Left ventricle myocardium inferior (tissue), 1 donor: ENCODE measurements around the gene SYPL2. TPM values are rescaled to one million over a fixed set of nuclear protein-coding genes. Genes with fewer than 3 reads are reported as not detected.
A peak's percentile ranks its signal among the peaks of the same experiment; 100 is the strongest.

ENCODE experiments used
- DNase-seq: peaks from one replicate; pipeline ENCODE4 v3.0.0-alpha.2; 2020
- H3K27ac ChIP-seq: fragments of 200-600 bp; replicated peaks from 2 replicates; pipeline ENCODE4 v1.8.0; 2021
- H3K27me3 ChIP-seq: fragments of 200-600 bp; 2 replicates; pipeline ENCODE4 v1.8.0; 2021; ENCODE audit warnings: low read depth
- H3K36me3 ChIP-seq: fragments of 200-600 bp; 2 replicates; pipeline ENCODE4 v1.8.0; 2021
- H3K4me1 ChIP-seq: fragments of 200-600 bp; 2 replicates; pipeline ENCODE4 v1.8.0; 2021
- H3K4me3 ChIP-seq: fragments of 200-600 bp; 2 replicates; pipeline ENCODE4 v1.8.0; 2021; ENCODE audit warnings: mild to moderate bottlenecking, moderate library complexity
- H3K9me3 ChIP-seq: fragments of 200-600 bp; replicated peaks from 2 replicates; pipeline ENCODE4 v1.8.0; 2021
- intact Hi-C: fragments of 100-400 bp; cut with micrococcal nuclease; formaldehyde crosslinking; loops from one replicate; pipeline ENCODE4 v1.11.0; 2022
- total RNA-seq: library from RNA; stranded (reverse); fragmentation: NEBNext Ultra II Directional; extraction: Animal tissue kit (Norgen Biotek cat#: 25700); gene quantifications from one replicate; pipeline ENCODE4 v1.2.1, GENCODE V29; 2021
- TF ChIP-seq, protein P1 (sequence below): fragments of 200-600 bp; IDR thresholded peaks from 2 replicates; pipeline ENCODE4 v1.8.0; 2021; ENCODE audit warnings: antibody characterized with exemption, mild to moderate bottlenecking, borderline replicate concordance
- donor health status: DM: no; HTN: yes; CAD: no; lungs with severe emphysema.

SYPL2 gene
- total RNA-seq, 1 donor from 2014 or later: 25.3 TPM

DNA sequence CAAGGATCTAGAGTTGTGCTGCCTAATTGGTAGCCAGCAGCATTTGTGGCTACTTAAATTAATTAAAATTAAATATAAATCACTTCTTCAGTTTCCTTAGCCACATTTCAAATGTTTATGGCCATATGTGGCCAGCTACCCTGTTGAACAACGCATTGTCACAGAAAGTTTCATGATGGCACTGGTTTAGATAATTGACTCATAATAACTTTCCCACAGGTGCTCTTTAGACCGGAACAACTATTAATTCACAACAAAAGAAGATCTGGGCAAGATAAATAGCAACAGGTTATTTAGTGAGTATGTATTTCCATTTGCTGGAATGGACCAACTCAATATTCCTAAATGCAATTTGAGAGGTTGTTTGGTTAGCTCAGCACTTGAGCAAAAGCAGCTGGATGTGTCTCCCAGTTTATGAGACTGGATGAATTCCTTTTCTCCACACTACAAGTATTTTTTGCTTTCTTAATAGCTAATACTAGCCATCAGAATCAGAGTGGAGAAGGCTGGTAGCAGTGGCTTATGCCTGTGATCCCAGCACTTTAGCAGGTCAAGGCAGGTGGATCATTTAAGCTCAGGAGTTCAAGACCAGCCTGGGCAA is 46.9 kb downstream of the SYPL2 start:
- DNase-seq: no peak
- Histone ChIP-seq H3K27me3 (no peaks in the 10 kb centered on the region), H3K36me3 (peaks cover under 1% of the 10 kb centered on the region), H3K4me1 (peaks cover 24% of the 10 kb centered on the region), H3K27ac (no peak overlapping the region), H3K4me3 (no peak overlapping the region), H3K9me3 (no peaks in the 10 kb centered on the region)
- TF ChIP-seq, protein P1, sequence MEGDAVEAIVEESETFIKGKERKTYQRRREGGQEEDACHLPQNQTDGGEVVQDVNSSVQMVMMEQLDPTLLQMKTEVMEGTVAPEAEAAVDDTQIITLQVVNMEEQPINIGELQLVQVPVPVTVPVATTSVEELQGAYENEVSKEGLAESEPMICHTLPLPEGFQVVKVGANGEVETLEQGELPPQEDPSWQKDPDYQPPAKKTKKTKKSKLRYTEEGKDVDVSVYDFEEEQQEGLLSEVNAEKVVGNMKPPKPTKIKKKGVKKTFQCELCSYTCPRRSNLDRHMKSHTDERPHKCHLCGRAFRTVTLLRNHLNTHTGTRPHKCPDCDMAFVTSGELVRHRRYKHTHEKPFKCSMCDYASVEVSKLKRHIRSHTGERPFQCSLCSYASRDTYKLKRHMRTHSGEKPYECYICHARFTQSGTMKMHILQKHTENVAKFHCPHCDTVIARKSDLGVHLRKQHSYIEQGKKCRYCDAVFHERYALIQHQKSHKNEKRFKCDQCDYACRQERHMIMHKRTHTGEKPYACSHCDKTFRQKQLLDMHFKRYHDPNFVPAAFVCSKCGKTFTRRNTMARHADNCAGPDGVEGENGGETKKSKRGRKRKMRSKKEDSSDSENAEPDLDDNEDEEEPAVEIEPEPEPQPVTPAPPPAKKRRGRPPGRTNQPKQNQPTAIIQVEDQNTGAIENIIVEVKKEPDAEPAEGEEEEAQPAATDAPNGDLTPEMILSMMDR: no peak
- intact Hi-C loops: loop anchor here (10.0 kb wide), 1 partner anchor 238 kb away; no protein-coding TSS in a partner anchor

DNA sequence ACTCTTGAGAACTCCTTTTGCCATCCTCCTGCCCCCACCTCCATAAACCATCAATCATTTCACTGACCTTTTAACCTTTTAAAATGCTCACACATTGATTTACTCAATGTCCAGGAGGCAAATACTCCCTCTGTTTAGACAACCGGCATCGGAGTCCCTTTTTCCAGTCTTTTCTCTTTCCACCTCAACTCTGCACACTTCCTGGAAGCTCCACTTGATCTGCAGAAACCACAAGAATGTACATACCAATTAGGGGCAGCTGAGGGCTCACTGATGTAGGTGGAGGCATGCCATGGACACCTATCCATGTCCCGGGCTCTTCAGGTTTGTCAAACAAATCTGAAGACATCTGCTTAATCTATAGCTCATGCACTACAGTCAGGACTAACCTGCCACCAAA is 48.5 kb downstream of the SYPL2 start:
- TF ChIP-seq, protein P1: no peak
- Histone ChIP-seq H3K36me3 (no peaks in the 10 kb centered on the region), H3K27ac (no peak overlapping the region), H3K27me3 (no peaks in the 10 kb centered on the region), H3K9me3 (no peaks in the 10 kb centered on the region), H3K4me3 (no peak overlapping the region), H3K4me1 (peaks cover 11% of the 10 kb centered on the region)
- intact Hi-C loops: loop anchor here (10.0 kb wide), 1 partner anchor 240 kb away; no protein-coding TSS in a partner anchor
- no peak for DNase-seq

DNA sequence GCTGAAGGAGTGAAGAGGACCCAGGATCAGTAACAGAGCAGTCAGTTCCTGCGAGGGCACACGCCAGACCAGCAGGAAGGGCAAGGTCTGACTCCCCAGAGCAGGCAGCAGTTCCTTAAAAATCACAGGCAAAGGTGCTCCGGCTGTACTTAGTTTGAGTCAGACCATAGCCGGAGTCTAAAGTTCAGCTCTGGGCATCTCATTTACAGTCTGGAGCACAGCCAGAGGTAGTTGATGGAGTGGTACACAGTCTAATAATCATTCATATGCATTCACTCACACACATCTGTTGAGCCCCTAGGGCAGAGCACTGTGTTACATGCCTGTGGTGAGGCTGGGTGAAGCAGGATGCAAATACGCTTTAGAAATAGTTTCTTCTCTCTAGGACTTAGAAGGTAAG is 50.5 kb downstream of the SYPL2 start:
- TF ChIP-seq, protein P1: no peak
- Histone ChIP-seq H3K27ac (no peak overlapping the region), H3K36me3 (no peaks in the 10 kb centered on the region), H3K4me3 (no peak overlapping the region), H3K9me3 (no peaks in the 10 kb centered on the region), H3K4me1 (peaks cover 4% of the 10 kb centered on the region), H3K27me3 (peaks cover 4% of the 10 kb centered on the region)
- intact Hi-C loops: loop anchor here (10.0 kb wide), 1 partner anchor 242 kb away; no protein-coding TSS in a partner anchor
- no peak for DNase-seq

DNA sequence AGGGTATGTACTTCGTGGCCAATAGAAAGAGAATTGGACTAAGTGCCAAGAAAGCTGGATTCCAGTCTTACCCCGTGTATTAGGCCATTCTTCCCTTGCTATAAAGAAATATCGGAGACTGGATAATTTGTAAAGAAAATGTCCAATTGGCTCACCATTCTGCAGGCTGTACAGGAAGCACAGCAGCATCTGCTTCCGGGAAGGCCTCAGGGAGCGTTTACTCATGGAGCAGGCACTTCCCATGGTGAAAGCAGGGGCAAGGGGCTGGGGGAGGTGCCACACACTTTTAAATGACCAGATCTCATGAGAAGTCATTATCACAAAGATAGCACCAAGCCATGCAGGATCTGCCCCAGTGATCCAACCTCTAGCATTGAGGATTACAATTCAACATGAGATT is 51.0 kb downstream of the SYPL2 start:
- Histone ChIP-seq H3K27me3 (peaks cover 4% of the 10 kb centered on the region), H3K4me1 (peaks cover 4% of the 10 kb centered on the region), H3K9me3 (no peaks in the 10 kb centered on the region), H3K4me3 (no peak overlapping the region), H3K36me3 (no peaks in the 10 kb centered on the region), H3K27ac (no peak overlapping the region)
- TF ChIP-seq, protein P1: no peak
- intact Hi-C loops: loop anchor here (10.0 kb wide), 1 partner anchor 243 kb away; no protein-coding TSS in a partner anchor
- no peak for DNase-seq

DNA sequence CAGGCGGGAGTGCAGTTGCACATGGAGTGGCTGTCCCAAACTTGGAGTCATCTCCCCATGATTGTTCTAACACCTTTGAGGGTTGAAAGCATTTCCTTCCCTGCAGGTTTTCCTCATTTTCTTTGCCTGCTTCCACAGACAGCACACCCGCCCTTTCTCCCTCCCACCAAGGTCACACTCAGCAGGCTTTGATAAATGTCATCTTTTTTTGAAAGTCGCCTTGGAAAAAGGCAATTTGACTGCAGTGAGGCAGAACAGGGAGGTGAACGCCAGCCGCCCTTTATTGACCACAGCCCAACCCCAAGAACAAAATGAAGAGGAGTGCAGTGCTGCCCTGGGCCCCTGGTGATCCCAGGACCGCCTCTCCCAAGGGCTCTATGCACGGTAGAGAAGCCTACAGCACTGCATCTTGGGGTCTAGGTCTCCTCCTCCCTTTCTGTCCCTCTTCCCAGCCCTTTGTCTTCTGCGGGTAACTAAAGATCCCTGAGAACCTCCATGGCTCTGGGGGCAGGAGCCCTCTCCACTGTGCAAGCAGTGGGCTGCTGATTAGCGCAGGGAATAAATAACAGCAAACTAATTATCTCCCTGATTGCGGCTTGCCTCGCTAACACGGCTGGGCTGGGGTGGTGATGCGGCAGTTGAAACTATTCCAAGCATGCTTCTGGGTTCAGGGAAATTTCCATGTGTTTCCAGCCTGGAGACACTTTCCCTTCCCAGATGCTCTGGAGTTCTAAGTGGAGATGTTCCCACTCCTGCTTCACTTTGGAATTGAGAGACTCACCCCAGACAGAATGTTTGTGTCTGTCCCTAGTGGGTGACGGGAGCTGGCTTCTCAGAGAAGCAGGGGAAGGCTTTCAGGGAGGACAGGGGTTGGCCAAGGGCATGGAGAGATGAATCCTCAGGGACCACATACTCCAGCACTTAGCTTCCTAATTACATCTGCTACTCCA is 54.9 kb downstream of the SYPL2 start:
- Histone ChIP-seq H3K4me3 (no peak overlapping the region), H3K27me3 (peaks cover 4% of the 10 kb centered on the region), H3K9me3 (no peaks in the 10 kb centered on the region), H3K36me3 (no peaks in the 10 kb centered on the region), H3K27ac (peak overlapping the region; percentile 11), H3K4me1 (peaks cover 4% of the 10 kb centered on the region)
- intact Hi-C loops: no loop called here
- TF ChIP-seq, protein P1: no peak
- no peak for DNase-seq
